Suppressor macrophage treated with lipopolysaccharide for 1 hour (primary cell): ENCODE data around the gene ARFGEF2.
"Not testable (repeated sequence)": the region's sequence is repeated elsewhere in the genome, so short reads cannot be mapped to it uniquely, and the experiment has no call there.

ENCODE experiments used
- DNase-seq, 3 donors: peaks; one replicate each; pipeline ENCODE4 v3.0.0-alpha.2; 2020 to 2022

Gene ARFGEF2

DNA sequence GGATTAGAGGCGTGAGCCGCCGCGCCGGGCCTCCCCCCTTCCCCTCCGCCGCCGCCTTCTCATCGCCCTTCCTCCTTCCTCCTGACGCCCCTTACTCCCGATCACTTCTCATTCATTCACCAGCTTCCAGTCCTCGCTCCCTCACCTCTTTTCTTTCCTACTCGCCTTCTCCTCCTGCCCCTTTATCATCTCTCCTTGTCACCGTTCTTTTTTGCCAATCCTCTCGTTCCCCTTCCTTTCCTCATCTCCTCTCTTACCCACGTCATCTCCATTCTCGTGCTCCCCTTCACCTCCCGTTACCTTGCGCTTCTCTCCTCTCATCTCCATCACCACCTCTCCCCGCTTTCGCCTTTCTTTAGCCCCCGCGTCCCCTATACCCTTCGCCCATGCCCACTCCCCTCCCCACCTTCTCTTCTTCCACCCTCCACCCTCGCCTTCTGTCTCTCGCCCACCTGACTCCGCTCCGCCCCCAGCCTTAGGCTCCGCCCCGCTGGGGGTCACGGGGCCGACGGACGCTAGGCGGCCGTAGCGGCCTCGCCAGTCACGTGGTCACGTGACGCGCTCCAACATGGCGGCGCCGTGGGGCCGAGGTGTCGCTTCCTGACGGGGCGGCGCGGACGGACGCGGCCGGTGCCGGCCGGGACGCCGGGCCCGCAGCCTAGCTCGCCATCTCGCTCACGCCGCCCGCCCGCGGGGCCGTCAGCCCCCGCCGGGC, at the start of gene ARFGEF2:
Gene ARFGEF2 (plus strand): TSS at position 544 of the 715 bp plus-strand sequence. CDS start 179 bp downstream, outside the sequence.
- DNase-seq, result peak; percentile 95 to 99 (median 98)

DNA sequence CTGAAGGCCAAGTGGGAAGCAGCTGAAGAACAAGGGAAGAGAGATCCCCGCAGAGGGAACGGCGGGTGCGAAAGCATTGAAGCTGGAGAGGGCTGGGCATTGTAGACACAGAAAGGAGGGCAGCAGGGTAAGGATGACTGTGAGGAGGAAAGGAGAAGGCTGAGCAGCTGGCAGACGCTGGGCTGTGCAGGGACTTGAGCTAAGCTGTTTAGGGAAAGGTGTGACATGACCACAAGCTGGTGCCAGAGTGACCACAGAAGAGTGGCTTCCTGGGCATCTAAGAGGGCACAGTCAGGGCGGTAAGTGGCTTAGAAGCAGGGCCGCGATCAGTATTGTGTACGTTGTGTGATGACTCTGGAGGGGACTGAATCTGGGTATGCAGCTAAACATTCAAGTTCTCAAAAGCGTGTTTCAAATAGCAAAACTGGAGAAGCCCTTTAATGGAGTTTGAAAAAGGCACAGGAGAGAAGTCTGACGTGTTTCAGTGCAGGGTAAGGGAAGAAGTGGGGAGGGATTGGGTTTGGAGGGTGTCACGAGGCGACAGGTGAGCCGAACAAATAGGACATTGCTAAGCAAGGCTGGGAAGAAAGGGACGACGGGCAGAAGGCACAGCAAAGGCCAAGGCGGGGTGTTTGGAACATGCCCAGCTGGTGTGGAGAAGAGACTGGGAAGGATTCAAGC, 46.1 kb upstream of the ARFGEF2 start:
- no peak for DNase-seq

DNA sequence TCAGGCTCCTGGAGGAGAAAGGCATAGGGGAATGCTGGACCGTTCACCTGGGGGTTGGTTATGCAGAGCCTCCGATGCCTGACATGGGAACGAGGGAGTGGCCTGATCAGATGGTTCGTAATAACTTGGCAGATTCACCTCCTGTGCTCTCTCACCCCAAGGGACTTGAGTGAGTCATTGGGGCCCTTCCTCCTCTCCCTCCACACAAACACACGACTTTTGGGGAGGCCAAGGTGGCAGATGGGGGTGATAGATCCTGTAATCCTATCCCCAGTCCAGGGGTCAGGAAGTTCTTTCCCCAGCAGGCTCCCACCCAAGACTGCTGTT, 45.6 kb upstream of the ARFGEF2 start:
- peak; percentile 51 to 58 (median 56) for DNase-seq

DNA sequence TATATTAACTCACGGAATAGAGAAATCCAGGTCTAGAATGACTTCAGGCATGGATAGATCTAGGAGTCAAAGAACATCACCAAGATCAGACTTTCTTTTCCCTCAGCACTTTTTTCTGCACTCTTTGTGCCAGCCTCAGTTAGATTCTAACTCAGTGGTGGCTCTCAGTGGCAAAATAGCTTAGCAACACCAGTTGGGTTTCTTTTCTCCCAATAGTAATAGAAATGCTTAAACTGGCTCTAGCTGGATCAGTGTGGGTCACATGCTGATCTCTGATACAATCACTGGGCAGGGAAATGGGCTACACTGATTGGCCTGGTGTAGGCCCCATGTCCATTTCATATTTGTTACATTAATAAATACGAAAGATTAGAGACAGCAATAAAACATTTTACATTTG, 44.2 kb upstream of the ARFGEF2 start:
- DNase-seq, result no peak

DNA sequence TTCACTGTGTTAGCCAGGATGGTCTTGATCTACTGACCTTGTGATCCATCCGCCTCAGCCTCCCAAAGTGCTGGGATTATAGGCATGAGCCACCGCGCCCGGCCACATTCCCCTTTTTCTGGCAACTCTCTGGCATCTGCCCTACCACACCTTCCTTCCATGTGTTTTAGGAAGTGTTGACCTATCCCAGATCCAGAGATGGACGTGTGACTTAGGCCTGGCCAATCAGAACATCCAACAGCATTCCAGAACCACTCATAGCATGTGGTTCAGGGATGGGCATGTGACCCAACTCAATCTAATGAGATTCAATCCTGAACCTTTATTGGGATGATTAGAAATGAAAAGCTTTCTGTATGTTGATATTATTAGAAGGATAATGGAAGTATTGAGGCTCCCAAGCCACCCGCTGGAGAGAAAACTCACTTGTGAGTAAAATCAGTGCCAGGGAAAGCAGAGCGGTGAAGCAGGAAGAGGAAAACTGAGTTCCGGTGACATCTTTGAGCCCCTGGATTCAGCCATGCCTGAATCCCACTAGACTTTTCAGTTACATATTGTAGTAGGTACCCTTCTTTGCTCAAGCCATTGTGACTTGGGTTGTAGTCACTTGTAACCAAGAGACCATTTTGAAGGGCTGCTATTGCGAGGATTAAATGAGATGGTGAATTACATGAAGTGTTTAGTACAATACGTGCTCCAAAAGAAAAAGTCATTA, 42.8 kb upstream of the ARFGEF2 start:
- no peak for DNase-seq

DNA sequence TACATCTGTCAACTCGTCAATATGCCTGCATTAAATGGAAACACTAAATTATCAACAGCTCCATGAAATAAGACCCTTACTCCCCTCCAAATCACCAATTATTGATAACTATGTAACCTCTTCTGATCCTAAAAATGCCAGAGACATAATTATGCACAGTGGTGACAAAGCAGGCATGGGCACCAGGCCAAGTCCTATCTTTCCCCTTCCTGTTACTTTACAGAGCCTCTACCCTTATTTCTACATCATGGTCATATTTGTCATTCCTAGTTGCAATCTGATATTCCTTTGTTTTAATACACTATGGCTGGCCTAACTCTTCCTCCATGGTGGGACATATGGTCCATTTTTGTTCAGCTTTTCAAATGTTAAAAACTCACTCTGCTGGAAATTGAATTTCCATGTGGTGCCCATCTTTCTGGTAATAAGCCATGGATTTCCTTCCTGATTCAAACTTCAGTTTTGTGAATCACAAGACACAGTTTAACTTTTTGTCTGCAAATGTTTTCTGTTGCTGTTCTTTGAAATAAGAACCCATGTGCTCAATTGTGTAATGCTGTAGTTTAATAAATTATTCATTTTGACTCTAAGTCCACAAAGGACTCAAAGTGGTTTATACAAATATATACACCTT, 41.8 kb upstream of the ARFGEF2 start:
- peak; percentile 70 to 75 (median 73) for DNase-seq

DNA sequence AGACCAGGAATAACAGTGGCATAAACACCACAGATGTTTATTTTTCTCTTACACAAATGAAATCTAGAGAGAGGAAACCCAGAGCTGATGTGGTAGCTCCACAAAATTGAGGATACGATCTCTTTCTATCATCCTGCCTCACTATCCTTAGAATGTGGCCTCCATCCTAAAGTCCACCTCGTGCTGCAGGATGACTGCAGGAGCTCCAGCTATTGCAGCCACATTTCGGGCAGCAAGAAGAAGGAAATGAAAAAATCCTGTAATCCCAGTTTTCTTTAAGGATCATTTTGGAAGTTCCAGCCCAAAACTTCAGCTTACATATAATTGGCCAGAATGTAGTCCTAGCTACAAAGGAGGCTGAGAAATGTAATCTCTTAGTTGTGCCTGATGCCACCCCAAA, 41.2 kb upstream of the ARFGEF2 start:
- DNase-seq, result no peak

DNA sequence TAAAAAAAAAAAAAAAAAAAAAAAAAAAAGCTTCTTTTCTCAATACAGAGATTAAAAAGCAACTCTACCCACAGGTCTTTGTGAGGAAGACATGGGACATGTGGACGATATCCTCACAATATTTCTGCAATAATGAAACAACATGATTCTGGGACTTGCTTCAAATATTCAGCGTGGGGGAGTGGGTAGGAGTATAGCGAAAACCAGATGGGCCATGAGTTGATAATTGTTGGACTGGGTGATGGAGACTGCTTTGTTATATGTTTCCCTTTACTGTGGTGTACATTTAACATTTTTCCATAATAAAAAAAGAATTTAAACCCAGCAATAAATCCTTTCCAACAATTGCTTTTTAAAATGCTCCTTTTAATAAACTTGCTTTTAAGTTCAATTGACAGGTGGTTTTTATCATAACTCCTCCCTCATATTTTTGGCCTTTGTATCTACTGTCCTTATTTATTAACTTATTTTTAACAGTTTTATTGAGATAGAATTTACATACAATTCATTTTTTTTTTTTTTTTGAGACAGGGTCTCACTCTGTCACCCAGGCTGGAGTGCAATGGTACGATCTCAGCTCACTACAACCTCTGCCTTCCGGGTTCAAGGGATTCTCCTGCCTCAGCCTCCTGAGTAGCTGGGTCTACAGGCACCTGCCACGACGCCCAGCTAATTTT, 40.4 kb upstream of the ARFGEF2 start:
- DNase-seq, result no peak

DNA sequence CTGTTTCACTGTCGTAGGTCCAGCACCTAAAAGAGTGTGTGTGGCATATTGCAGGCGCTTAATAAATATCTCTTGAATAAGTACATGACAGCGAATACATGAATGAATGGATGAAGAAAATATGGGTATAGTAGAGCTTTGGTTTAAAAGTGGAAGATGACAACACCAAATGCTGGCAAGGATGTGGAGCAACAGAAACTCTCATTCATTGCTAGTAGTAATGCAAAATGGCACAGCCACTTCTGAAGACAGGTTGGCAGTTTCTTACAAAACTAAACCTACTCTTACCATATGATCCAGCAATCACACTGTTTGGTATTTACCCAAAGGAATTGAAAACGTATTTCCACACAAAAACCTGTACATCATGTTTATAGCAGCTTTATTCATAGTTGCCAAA, 36.3 kb upstream of the ARFGEF2 start:
- no peak for DNase-seq

DNA sequence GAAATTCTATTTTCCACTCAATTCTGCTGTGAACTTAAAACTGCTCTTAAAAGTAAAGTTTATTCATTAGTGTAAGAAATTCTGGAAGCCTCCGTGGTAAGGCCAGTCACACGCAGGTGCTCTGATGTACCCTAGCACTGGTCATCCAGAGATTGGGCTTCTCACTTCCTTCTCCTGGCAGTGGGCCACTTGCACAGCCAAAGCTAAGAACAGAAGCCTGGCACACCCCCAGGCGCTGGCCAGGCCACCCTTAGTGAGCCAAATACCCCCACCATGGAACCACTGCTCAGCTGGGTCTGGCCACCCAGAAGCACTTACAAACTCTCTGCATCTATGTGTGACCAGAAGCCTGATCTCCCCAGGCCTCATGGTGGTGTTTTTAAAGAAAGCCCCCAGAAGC, 35.3 kb upstream of the ARFGEF2 start:
- no peak for DNase-seq

DNA sequence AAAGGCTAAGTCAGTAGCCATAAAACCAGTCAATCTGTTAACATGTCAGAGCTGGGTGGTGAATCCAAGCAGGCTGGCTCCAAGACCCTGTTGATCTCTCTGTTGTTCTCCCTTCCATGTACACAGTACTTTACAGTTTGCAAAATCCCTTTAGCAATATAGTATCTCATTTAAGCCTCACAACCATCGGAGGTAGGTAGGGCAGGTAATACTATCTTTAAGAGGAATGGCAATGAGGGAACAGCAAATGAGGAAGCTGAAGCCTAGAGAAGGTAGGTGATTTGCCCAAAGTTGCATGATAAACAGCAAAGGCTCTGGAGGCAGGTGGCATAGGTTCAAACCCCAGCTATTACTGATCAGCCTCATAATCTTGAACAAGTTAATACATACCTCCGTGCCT, 34.7 kb upstream of the ARFGEF2 start:
- no peak for DNase-seq

DNA sequence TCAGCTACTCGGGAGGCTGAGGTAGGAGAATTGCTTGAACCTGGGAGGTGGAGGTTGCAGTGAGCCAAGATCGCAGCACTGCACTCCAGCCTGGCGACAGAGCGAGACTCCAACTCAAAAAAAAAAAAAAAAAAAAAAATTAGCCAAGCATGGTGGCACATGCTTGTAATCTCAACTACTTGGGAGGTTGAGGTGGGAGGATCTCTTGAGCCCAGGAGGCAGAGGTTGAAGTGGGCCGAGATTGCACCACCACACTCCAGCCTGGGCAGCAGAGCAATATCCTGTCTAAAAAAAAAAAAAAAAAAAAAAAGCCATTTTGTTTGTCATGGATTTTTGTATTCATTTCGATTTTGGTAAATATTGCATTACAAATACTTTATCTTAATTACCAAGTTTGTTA, 33.0 kb upstream of the ARFGEF2 start:
- not testable (repeated sequence) for DNase-seq

DNA sequence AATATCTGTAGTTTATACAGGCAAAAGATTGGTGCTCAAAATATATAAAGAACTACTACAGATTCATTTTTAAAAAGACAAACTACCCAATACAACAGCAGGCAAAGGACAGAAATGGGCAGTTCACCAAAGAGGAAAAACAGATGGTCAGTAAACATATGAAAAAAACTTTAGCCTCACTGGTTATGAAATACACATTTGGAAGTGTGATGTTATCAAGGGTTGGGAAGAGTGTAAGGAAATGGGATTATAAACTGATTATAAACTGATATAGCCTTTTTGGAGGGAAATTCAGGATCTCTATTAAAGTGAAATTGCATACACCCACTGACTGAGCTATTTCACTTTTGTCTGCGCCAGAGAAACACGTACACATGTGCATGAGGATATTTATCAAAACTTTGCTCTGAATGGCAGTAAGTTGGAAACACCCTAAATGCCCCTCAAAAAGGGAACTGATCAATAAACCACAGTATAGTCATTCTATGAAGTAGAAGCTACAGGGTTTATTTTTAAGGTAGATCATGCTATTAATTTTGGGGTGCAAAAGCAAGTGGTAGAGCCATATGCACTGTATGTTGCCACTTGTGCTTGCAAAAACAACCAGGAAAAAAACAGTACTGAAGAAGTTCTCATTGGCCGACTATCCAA, 32.2 kb upstream of the ARFGEF2 start:
- DNase-seq, result peak in 1 of 3 donors; percentile 37

DNA sequence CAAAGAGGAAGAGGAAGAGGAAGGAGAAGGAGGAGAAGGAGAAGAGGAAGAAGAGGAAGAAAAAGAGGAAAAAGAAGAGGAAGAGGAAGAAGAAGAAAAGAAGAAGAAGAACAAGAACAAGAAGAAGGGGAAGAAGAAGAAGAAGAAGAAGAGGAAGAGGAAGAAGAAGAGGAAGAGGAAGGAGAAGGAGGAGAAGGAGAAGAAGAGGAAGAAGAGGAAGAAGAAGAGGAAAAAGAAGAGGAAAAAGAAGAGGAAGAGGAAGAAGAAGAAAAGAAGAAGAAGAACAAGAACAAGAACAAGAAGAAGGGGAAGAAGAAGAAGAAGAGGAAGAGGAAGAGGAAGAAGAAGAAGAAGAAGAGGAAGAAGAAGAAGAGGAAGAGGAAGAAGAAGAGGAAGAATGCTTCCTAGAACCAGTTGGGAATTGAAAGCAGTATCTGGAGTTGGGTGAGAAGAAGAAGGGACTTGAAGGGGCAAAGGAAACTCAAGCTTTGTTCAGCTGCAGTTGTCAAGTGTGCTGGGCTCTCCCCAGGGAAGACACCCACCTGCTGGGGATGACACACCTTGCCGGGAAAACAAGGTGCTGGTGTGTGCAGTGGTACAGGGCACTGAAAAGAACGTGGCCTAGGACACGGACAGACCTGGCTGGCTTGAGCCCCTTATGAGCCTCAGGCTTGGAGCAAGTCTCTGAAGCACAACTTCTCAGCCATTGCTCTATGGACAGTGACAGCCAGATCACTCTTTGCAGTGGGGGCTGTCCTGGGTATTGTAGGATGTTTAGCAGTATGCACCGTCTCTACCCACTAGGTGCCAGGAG, 30.1 kb upstream of the ARFGEF2 start:
- no peak for DNase-seq

DNA sequence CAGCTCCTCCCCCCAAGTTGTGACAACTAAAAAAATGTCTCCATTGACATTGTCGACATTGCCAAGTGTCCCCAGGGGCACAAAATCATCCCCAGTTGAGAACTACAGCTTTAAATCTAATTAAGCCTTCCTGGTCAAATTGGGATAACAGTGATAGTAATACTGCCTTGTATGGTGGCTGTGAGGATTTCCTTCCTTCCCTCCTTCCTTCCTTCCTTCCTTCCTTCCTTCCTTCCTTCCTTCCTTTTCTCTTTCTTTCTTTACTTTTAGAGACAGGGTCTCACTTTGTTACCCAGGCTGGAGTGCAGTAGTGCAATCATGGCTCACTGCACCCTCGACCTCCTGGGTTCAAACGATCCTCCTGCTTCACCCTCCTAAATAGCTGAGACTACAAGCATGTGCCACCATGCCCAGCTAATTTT, 29.5 kb upstream of the ARFGEF2 start:
- DNase-seq, result no peak

DNA sequence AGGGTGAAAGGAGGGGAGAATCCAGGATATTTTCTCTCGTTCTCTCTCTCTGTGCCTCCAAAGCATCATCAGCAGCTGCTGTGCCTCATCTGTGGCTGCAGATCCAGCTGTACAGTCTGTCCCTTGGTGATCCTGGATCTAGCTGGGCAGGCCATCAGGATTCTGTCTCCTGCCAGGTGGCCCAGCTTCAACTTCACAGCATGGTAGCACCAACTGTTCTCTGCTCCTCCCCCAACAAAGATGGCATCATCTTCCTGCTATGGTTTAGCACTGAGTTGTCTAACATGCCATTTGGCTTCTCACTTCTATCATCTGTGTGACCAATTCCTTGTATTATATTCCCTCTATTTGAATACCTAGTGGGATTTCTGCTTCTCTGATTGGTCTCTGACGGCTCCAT, 28.6 kb upstream of the ARFGEF2 start:
- no peak for DNase-seq

DNA sequence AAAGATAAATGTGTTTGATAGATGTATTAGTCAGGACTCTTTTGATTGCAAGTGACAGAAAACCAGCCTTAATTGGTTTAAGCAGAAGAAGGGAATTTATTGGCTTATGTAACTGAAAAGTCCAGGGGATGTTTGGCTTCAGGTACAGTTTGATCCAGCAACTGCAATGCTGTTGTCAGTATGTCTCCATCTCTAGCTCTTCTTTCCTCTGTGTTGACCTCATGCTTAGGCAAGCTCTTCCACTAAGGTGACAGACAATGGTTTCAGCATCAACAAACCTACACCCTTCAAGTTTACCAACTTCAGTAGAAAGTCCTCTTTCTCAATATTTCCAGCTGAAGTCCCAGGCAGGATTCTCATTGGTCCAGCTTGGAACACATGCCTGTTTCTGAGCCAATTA, 28.1 kb upstream of the ARFGEF2 start:
- no peak for DNase-seq

DNA sequence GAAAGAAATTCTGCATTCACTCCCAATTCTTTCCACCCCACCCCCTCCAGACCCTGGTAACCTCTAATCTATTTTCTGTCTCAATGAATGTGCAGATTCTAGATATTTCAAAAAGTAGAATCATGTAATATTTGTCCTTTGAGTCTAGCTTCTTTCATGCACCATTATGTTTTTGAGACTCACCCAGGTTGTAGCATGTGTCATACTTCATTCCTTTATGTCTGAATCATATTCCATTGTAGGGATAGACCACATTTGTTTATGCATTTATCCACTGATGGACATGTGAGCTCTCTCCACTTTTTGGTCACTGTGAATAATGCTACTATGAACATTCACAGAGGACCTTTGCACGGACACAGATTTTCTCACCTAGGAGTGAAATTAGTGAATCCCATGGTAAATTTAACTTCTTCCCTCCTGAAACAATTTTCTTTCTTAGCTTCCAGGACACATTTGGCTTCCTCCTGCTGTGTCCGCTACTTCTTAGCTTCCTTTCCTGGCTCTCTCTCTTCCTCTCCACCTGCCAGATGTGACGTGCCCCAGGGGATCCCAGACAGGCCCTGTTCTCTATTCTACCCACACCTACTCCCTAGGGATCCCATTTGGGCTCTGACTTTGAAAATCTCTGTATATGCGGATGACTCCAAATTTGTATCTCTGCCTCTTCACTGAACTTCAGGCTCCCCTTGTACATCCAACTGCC, 24.1 kb upstream of the ARFGEF2 start:
- no peak for DNase-seq

DNA sequence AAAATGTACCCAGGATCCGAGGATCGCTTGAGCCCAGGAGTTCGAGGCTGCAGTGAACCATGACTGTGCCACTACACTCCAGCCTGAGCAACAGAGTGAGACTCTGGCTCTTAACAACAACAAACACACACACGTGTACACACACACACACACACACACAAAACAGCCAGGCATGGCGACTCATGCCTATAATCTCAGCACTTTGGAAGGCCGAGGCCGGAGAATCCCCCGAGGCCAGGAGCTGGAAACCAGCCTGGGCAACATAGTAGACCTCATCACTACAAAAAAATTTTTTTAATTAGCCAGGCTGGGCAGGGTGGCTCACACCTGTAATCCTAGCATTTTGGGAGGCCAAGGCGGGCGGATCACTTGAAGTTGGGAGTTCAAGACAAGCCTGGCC, 23.3 kb upstream of the ARFGEF2 start:
- no peak for DNase-seq

DNA sequence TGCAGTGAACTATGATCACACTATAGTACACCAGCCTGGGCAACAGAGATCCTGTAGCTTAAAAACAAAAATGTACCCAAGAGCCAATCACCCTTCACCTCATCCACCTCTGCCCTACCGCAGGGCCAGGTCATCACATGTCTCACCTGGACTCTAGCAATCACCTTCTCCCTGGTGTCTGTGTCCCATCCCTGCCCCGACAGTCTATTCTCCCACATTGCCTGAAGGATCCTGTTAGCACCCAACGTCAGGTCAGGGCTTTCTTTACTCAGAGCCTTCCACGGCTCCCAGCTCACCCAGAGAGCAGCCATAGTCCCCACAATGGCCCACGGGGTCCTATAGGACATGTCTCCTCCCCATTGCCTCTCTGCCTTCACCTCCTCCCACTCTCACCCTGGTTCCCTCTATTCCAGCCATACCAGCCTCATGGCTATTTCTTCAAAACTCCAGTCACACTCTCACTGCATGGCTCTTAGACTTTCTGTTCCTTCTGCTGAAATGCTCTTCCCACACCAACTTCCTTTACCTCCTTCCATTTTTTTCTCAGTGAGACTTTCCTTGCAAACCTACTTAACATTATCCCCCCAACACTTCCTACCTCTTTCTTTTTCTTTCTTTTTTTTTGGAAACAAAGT, 22.5 kb upstream of the ARFGEF2 start:
- DNase-seq, result peak; percentile 35 to 65 (median 51)
